Body of pancreas (tissue), 4 donors: ENCODE measurements around the gene TEX14. TPM values are rescaled to one million over a fixed set of nuclear protein-coding genes. Genes with fewer than 3 reads are reported as not detected.

ENCODE experiments used
- ATAC-seq: fragments of 150-250 bp; one replicate; pipeline ENCODE4 v1.9.1; 2016
- DNase-seq, 4 donors: peaks; one replicate each; pipeline ENCODE4 v3.0.0-alpha.2; 2019
- H3K27ac ChIP-seq, 4 donors: fragments of 200-600 bp; sonication (generic); 1 replicate in 3 of 4; 2 replicates in 1 of 4; pipeline versions ENCODE4 v1.5.1 to v1.6.1; 2016 to 2019; ENCODE audit warnings: mild to moderate bottlenecking in 1 of 4, mixed read lengths in 1 of 4, moderate library complexity in 1 of 4
- H3K27me3 ChIP-seq, 2 donors: fragments of 200-600 bp; sonication (generic); one replicate each; pipeline ENCODE4 v1.6.0; 2016; ENCODE audit warnings: mild to moderate bottlenecking in 1 of 2
- H3K36me3 ChIP-seq, 2 donors: fragments of 200-600 bp; sonication (generic); replicated peaks in 1 of 2; 2 replicates each; pipeline ENCODE4 v1.5.1; 2016; ENCODE audit warnings: low read depth in 2 of 2; ENCODE audit not compliant: insufficient read depth in 1 of 2
- H3K4me1 ChIP-seq: fragments of 200-600 bp; sonication (generic); one replicate; pipeline ENCODE4 v1.6.0; 2016
- H3K4me3 ChIP-seq, 2 donors: fragments of 200-600 bp; sonication (generic); 1 replicate in 1 of 2; 2 replicates in 1 of 2; pipeline ENCODE4 v1.5.1; 2016 to 2019
- H3K9me3 ChIP-seq, 3 donors: fragments of 200-600 bp; sonication (generic); 1 replicate in 2 of 3; 2 replicates in 1 of 3; pipeline ENCODE4 v1.5.1; 2016
- CTCF ChIP-seq, 7 experiments: fragments of 450-650 bp in 4 of 7; fragments of 200-600 bp in 3 of 7; sonication (generic) in 3 of 7; IDR thresholded peaks; one replicate each; pipeline ENCODE4 v1.5.1; 2016 to 2019; ENCODE audit warnings: antibody characterized with exemption in 7 of 7
- POLR2A ChIP-seq, 3 donors: fragments of 450-650 bp; IDR thresholded peaks; one replicate each; pipeline ENCODE4 v1.6.1; 2016; ENCODE audit warnings: antibody characterized with exemption in 3 of 3, mild to moderate bottlenecking in 2 of 3
- WGBS, 2 donors: methylation state at CpG; one replicate each; pipeline ENCODE4 v1.1.5; 2017; 5-methylcytosine and 5-hydroxymethylcytosine counted together
- intact Hi-C: fragments of 100-400 bp; cut with DNase I; formaldehyde crosslinking; loops from one replicate; pipeline ENCODE4 v1.15.1; 2023
- total RNA-seq, 2 donors: library from RNA; depleted of rRNA; stranded (reverse); fragments of >200 nt; gene quantifications; one replicate each; pipeline ENCODE4 v1.1.0, GENCODE V29; 2016

Gene TEX14
- total RNA-seq, 2 donors from 2014 or later = 0.26 TPM; not detected in 1

GRCh38 chr17:58614859-58615459 lies 76.9 kb downstream of the TEX14 start:
- H3K27ac ChIP-seq = no peak overlapping the region
- ATAC-seq = no peak
- TF ChIP-seq POLR2A (IDR thresholded peaks at IDR 0.05) (no peak), CTCF (IDR thresholded peaks at IDR 0.05) (no peak)
- no peaks in the 10 kb centered on the region for H3K9me3 ChIP-seq
- H3K4me3 ChIP-seq = no peak overlapping the region
- H3K36me3 ChIP-seq = no peaks in the 10 kb centered on the region
- no peak for DNase-seq
- H3K4me1 ChIP-seq = no peaks in the 10 kb centered on the region
- WGBS, 2 donors = 38 to 48% methylated on average over 7 of the region's 7 CpGs
- no peaks in the 10 kb centered on the region for H3K27me3 ChIP-seq
- intact Hi-C loops = no loop called here

- Histone ChIP-seq H3K4me1 (no peaks in the 10 kb centered on the region), H3K9me3 (no peaks in the 10 kb centered on the region), H3K27me3 (no peaks in the 10 kb centered on the region), H3K27ac (no peak overlapping the region), H3K36me3 (no peaks in the 10 kb centered on the region), H3K4me3 (no peak overlapping the region)
- no peak for TF ChIP-seq POLR2A (IDR thresholded peaks at IDR 0.05)
- no peak for TF ChIP-seq CTCF (IDR thresholded peaks at IDR 0.05)
- WGBS, 2 donors = 85 to 86% methylated on average over 4 of the region's 4 CpGs
- intact Hi-C loops = no loop called here
- no peak for ATAC-seq
- no peak for DNase-seq
These were observed 80.5 kb downstream of the TEX14 start for GRCh38 chr17:58611331-58611730.

GRCh38 chr17:58606934-58607333 lies 84.9 kb downstream of the TEX14 start:
- intact Hi-C loops = no loop called here
- Histone ChIP-seq H3K9me3 (no peaks in the 10 kb centered on the region), H3K4me1 (no peaks in the 10 kb centered on the region), H3K36me3 (no peaks in the 10 kb centered on the region), H3K27me3 (no peaks in the 10 kb centered on the region), H3K27ac (no peak overlapping the region), H3K4me3 (no peak overlapping the region)
- no peak for ATAC-seq
- no peak for DNase-seq
- WGBS, 2 donors = 76% methylated on average over 4 of the region's 4 CpGs
- no peak for TF ChIP-seq CTCF (IDR thresholded peaks at IDR 0.05)
- no peak for TF ChIP-seq POLR2A (IDR thresholded peaks at IDR 0.05)

GRCh38 chr17:58605986-58606385 lies 85.9 kb downstream of the TEX14 start:
- ATAC-seq (no peak), DNase-seq (no peak)
- Histone ChIP-seq H3K27me3 (no peaks in the 10 kb centered on the region), H3K27ac (no peak overlapping the region), H3K9me3 (no peaks in the 10 kb centered on the region), H3K36me3 (no peaks in the 10 kb centered on the region), H3K4me1 (no peaks in the 10 kb centered on the region), H3K4me3 (no peak overlapping the region)
- TF ChIP-seq CTCF (IDR thresholded peaks at IDR 0.05) (no peak), POLR2A (IDR thresholded peaks at IDR 0.05) (no peak)
- 93 to 97% methylated on average over 2 of the region's 2 CpGs for WGBS, 2 donors
- intact Hi-C loops = no loop called here

GRCh38 chr17:58605470-58605869 lies 86.4 kb downstream of the TEX14 start:
- Histone ChIP-seq H3K4me3 (no peak overlapping the region), H3K9me3 (no peaks in the 10 kb centered on the region)

More at GRCh38 chr17:58605470-58605869, 86.4 kb downstream of the TEX14 start:
- H3K4me1 ChIP-seq = no peaks in the 10 kb centered on the region
- no peaks in the 10 kb centered on the region for H3K27me3 ChIP-seq
- intact Hi-C loops = no loop called here
- WGBS, 2 donors = 55 to 70% methylated on average over 1 of the region's 1 CpG
- no peaks in the 10 kb centered on the region for H3K36me3 ChIP-seq
- H3K27ac ChIP-seq = no peak overlapping the region
- TF ChIP-seq CTCF (IDR thresholded peaks at IDR 0.05) (no peak), POLR2A (IDR thresholded peaks at IDR 0.05) (no peak)
- DNase-seq (no peak), ATAC-seq (no peak)
